GM18505 (cell line): ENCODE data around the gene PSMD6.

Experiments
- ATAC-seq: cut with Tn5 transposase; IDR thresholded peaks from one replicate; pipeline ENCODE4 v1.9.1; 2021; ENCODE audit not compliant: unreplicated experiment
- POLR2A ChIP-seq: IDR thresholded peaks from 4 replicates; pipeline ENCODE4 v1.6.1; 2011; ENCODE audit warnings: borderline replicate concordance; ENCODE audit not compliant: insufficient read depth, insufficient read length; ENCODE audit errors: extremely low read depth

The PSMD6 gene

DNA sequence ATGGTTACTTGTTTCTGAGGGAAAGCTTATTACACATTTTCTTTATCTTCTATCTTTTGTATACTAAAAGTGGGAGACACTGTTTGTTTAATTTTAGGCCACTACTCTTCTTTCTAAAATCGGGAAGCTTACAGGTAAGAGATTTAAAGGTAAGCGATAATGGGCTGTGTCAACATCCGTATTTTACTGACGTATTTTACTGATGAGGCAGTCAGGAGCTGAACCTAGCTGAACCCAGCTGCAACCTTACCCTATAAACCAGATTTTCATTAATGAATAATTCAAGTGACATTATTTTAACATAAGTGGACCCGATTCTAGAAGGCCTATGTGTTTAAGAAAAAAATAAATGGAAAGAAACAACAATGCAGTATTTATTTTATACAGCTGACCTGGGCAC lies 13.1 kb downstream of the PSMD6 start:
- ATAC-seq: no peak
- no peak for TF ChIP-seq POLR2A

DNA sequence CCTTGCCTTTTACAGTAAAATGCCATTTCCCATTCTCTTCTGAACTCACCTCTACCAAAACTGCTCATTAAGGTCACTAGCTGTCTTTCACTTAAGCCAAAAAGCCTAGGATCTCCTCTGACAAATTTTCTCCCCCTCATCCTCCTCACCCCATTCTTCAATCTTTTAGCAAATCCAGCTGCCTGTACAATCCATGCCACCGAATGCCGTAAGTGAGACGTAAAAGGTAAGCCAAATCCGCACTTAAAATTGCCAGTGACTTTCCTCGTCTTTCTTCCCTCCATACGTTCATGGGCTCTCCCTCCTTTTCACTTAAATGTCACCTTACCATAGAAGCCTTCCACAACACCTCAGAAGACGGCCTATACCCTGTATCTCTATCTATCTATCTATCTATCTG lies 13.8 kb downstream of the PSMD6 start:
- TF ChIP-seq POLR2A: no peak
- no peak for ATAC-seq

DNA sequence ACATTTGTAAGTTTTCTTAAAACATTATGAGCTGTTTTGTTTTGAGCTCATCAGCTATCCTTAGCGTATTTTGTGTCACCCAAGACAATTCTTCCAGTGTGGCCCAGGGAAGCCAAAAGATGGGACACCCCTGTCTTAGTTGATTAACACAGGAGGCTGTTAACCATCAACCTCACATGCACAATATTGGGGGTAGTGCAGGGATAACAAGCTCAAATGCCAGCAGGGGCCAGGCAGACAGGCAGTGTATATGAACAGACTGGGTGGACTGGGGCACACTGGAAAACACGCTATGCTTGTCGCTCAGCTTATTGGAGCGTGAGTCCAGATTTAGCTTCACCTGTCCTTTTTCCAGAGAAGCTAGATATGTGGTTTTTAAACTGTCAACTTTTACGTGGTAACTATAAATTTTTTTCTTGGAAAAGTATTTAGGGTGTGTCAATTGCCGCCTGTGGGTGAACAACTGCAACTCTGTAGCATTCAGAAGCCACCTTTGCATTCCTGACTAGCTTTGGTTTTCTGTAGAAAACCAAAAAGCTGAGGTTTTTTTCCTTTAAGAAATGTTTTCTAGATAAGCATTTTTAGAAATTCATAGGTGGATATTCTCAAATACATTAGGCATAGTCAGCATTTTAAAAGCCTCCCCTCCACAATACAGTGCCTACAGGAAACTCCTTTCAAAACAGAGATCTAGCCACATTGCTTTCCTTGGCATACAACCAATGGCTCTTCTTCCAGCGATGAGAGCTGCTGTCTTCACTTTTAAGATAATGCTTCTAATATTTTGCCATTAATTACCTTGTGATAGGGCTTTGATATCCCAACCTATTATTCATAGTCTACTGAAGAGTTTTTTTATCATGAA lies 14.6 kb downstream of the PSMD6 start:
- TF ChIP-seq POLR2A: no peak
- ATAC-seq: no peak

DNA sequence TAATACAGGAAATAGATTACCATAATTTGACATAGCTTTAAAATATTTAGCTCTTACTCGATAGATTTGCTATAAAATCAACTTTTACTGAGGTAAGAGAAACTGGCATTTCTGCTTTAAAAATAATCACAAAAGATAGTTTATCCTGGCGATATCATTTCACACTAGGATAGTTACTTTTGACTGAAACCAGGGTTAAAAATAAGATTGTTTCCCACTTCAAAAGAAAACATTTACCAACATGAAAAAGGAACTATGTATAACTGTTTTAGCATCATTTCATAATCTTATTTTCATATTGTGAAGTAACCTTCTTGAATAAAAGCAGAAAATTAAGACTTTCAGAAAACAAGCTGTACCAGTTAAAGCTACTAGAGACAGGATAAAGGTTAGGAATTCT lies 15.3 kb downstream of the PSMD6 start:
- no peak for ATAC-seq
- no peak for TF ChIP-seq POLR2A

DNA sequence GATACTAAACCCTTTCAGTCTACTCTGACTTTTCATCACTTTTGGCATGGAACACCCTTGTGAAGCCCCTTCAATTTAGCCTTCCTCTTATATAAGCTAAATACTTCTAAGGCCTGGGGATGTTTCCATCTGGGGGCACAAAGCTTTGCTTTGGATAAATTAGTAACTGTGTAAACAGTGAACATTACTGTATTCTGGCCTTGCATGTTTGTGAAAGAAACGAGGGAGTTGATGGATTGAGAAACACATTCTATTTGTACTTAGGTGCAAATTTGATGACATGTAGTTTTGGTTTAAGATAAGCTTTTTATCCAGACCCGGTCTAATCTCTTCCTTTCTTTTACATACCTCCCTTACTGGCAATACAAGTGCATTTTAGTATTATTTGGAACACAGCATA lies 19.7 kb downstream of the PSMD6 start:
- no peak for ATAC-seq
- no peak for TF ChIP-seq POLR2A

- no peak for ATAC-seq
- TF ChIP-seq POLR2A: no peak
Observed at GRCh38 chr3:64002233-64002632, 21.1 kb downstream of the PSMD6 start.

DNA sequence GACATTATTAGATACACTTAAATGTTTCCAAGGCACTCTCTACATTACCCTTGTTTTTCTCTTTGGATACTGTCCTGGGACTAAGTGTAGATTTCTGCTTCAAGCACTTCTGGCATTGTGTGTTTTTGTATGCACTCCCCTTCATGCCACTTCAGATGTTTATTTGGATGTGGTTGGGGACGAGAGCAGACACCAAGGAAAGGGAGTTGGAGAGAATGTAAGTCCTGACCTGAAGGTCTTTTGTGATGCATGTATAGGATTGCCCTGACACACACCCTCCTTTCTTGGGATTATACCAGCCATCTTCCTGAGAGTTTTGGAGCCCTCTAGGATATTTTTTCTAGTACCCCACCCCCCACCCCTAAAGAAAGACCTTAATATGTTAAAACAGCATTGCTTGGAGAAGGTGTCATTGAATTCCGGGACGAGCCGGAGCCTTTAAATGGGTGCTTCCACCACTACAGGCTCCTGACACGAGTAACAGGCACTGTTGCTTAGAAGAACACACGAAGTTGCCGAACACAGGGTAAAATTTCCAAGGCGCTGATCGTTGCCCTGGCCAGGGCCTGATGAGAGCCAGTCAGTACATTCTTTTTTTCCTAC lies 22.7 kb downstream of the PSMD6 start:
- ATAC-seq: no peak

DNA sequence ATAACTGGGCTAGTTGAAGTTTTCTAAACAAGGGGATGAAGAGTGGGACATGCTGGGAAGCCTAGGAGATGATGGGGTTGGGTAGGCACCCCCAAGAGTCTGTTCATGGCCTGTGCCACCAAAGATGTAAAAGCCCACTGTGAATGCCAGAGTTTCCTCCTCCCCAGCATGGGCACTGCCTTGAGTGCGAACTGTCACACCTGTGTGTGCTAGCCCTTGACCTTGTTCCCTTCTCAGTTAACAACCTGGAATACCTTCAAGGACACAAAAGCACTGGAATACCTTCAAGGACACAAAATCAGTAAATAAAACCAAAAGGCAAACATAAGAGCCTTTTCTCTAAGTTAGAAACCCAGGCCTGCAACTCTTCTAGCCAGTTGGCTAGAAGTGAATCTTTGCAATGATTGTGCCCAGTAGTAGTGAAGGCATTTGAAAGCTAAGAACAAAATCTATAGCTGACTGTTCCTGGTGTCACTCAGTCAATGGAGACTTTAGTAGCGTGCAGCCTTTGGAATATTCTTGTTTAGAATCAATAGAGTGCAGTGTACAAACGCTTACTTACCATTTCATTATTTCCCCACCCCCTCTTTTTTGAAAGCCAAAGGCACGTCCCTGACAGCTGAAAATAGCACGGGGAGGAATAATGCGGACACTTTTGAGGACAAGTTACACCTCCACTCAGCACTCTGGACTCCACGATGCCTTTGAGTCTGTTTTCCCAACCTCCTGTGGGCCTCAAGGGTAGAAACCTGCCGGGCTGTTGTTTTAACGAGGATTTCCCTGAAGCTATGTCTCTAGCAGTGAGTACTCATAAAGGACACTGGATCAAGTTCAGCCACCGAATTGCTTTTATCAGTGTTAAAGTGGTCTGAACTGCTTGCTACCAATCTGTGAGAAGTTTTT lies 24.2 kb downstream of the PSMD6 start:
- no peak for ATAC-seq
- no peak for TF ChIP-seq POLR2A

More for the DNA sequence above, 22.7 kb downstream of the PSMD6 start:
- TF ChIP-seq POLR2A: no peak

- no peak for TF ChIP-seq POLR2A
- ATAC-seq: no peak
Observed at GRCh38 chr3:63995086-63995485, 28.2 kb downstream of the PSMD6 start.

DNA sequence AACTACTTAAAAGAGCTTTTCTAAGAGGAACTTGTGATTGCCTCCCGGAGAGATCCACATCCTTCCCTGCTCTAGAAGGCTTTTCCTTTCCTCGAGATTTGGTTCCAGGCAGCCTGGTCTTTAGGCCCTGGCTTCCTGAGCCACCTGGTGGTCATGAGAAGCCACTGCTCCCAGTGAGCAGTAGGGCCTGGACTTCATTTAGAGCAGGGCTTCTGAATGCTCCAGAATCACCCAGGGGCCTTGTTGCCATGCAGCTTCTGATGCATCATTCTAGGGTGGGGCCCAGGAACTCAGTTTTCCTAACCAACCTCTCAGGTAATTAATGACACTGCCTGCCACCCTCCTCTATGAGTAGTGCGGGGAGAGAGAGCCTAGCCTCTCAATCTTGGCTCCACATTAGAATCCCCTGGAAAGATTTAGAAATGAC lies 29.6 kb downstream of the PSMD6 start:
- no peak for TF ChIP-seq POLR2A
- ATAC-seq: peak; percentile 83

DNA sequence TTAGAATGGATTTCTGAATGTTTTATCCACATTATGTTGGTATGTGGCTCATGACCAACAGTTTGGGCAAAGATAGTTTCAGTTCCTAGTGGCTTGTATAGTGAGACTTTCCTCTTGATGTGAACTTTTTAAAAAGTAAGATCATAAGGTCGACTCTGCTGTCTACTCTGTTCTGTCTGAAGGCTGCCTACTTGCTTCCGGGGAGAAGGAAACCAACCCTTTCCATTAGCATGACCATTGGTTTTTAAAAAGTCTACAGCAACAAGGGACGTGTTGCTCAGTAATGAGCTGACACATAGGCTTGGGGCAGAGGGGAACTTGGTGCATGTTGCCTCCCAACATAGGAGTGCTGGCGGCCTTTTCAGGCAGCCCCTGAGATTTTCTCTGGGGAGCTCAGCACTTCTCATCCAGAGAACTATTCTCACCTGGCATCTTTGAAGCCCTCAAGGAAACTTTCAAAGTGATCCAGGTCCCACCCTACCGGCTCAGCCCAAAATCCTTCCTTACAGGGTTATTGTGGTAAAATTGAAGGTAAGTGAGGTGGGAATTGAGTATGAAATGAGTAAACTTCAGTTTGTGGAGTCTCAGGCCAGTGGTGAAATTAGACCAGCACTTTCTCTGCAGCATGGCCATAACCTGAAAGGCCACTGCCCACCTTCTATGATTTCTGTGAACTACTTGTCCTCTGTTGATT lies 30.6 kb downstream of the PSMD6 start:
- no peak for TF ChIP-seq POLR2A
- no peak for ATAC-seq

DNA sequence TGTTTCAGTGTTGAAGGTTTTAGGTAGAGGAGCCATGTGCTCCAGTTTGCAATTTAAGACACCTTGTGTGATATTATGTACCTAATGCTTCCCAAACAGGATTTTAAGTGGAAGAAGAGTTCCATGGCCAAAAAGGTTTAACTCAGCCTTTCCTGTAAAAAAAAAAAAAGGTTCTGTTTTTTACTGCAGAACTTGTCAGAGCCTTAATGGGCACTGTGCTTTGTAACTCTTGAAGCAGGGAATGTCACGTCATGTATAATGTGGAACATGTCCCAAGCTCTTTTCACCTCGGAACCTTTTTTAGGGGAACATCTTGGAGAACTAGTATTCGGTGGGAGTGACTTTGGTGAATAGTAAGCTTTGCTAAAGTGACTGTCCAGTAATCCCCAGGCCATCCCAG lies 31.6 kb downstream of the PSMD6 start:
- no peak for ATAC-seq

DNA sequence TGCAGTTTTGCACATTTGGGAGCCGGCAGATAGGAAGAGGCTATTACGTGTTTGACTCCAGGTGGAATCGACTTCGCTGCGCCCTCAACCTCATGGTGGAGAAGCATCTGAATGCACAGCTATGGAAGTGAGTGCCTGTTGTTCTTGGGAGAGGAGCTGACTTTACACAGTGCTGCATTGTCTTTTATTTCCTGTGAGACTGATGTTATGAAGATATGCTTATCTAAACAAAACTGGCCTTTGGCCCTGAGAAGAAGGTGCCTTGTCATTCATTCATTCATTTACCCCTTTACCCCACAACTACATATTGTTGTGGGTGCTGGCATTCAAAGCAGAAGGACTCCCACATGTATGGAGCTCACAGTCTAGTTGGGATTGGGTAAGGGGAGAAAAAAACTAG lies 32.6 kb downstream of the PSMD6 start:
- TF ChIP-seq POLR2A: no peak
- no peak for ATAC-seq

More for the DNA sequence above, 31.6 kb downstream of the PSMD6 start:
- TF ChIP-seq POLR2A: no peak
